ENCODE data around the gene AGRP.

GRCh38 chr16:67461600-67462278, 21.6 kb downstream of the AGRP start:
- TF ChIP-seq CTCF (conservative IDR thresholded peaks at IDR 0.05; ENCODE audit: low read length) (no peak), EZH2phosphoT487 (IDR thresholded peaks at IDR 0.05; ENCODE audit: borderline replicate concordance) (no peak)
